ENCODE data around the gene CES4A. TPM values are rescaled to one million over a fixed set of nuclear protein-coding genes. Genes with fewer than 3 reads are reported as not detected.
"Not testable (repeated sequence)": the region's sequence is repeated elsewhere in the genome, so short reads cannot be mapped to it uniquely, and the experiment has no call there.

CES4A gene
- total RNA-seq, 1 donor from 2014 or later: 15.4 TPM

DNA sequence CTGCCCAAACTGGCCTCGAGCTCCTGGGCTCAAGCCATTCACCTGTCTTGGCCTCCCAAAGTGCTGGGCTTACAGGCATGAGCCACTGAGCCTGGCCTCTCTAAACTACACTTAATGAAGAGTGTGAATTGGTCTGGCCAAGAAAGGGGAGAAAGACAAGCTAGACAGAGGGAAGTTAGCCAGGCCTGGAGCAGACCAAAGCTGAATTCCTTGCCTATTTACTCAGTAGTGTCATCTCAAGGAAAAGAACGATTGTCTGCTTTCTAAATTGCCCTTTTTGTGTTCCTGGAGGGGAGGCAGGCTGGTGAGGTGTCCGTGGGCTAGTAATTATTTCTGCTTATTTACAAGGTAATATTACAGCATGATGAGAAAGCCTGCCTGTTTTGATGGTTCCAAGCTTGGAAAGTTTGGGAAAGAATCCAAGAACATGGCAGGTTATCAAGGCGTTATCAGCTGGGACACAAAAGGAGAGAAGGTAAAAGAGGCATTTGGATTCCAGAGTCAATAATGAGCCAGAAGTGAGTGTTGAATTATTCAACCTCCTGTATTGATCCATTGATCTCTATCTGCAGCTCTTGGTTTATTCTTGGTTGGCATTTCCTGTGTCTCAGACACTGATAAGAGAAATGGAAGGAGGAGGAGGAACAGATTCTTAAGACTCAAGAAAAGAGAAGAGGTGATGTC, 34.3 kb downstream of the CES4A start:
- no peak for DNase-seq

GRCh38 chr16:67023689-67024088, 35.3 kb downstream of the CES4A start:
- DNase-seq: no peak

GRCh38 chr16:67024384-67025209, 36.2 kb downstream of the CES4A start:
- no peak for DNase-seq

DNA sequence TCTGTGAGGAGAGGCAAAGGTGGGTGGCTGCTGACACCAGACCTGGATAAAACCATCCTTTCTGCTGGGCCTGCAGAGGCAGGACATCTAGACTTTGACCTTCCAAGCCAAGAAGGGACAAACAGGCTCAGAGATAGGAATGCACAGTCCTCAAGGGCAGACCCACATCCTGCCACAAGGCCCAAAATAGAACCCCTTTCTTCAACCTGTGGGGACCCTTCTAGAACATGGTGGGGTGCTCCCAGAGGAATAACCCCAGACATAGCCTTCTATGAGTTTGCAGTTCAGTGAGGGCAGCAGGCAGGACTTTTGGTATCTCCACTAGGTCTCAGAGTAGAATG, 36.8 kb downstream of the CES4A start:
- DNase-seq: no peak

DNA sequence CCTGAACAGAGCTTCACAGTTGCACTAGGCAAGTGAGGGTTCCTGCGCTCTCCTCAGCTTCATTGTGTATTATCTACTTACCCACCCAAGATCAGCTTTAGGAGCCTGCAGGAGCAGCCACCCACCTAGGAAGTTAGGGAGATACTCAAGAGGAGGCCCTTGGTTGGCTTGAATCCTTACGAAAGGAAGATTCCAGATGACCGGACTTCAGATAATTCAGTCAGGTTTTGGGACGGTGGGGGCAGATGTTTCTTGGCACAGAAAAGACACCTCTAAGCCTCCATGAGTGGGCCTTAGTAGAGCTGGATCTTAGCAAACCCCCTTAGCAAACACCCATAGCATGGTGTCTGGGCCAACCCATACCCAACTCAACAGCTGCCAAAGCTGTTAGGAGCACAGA, 38.2 kb downstream of the CES4A start:
- DNase-seq: no peak

- DNase-seq: no peak
Observed at GRCh38 chr16:67027046-67027445, 38.7 kb downstream of the CES4A start.

DNA sequence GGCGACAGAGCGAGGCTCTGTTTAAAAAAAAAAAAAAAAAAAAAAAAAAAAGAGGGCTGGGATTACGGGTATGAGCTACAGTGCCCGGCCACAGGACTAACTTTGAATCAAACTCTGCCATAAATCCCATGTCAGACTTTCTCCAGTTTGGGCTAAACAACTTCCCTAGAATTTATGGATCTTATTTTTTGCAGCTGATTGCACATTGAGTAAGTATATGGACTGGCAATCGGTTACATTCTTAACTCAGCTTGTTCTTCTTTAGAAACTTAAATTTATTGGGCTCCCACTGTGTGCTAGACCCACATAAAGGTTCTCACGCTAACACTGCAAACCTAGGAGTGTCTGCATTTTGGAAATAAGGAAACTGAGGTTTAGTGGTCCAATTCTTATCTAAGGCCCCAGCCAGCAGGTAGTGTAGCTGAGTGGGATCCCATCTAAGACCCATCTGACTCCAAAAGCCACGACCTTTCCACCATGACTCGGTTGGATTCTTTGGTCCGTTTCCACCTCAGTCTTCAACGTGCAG, 39.8 kb downstream of the CES4A start:
- no peak for DNase-seq

- DNase-seq: peak; percentile 83
Observed at GRCh38 chr16:67028696-67029253, 40.4 kb downstream of the CES4A start, which contains the start of gene CBFB. Gene CBFB (plus strand): TSS chr16:67029149. CDS start chr16:67029408, 259 bp downstream.

GRCh38 chr16:67029254-67030096, 41.1 kb downstream of the CES4A start:
- peak; percentile 22 for DNase-seq

DNA sequence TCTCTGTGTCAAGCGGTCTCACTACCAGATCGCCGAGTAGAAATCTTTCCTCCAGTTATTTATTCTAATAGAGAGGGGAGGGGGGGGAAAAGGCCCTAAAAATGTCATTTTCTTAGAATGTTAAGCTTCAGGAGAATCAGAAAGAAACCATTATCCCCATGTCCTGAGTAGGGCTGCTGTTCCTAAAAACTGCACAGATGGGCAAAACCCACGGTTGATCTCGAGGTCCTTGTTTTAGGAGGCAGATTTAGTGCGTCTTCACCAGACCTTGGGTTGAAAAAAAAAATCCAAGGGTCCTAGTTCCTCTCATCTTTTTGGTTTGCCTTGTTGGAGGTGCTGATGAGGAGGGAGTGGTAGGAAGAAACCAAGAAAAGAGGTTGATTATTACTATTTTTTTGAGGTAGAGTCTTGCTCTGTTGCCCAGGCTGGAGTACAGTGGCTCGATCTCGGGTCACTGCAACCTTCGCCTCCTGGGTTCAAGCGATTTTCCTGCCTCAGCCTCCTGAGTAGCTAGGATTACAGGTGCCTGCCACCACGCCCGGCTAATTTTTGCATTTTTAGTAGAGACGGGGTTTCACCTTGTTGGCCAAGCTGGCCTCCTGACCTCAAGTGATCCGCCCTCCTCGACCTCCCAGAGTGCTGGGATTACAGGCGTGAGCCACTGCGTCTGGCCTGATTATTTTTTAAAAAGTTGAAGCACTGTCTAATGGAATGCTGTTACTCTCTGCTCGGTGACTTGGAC, 42.0 kb downstream of the CES4A start:
- DNase-seq: no peak

GRCh38 chr16:67034487-67034886, 46.1 kb downstream of the CES4A start:
- no peak for DNase-seq

- no peak for DNase-seq
Observed at GRCh38 chr16:67035364-67035763, 47.0 kb downstream of the CES4A start.

- DNase-seq: no peak
Observed at GRCh38 chr16:67036323-67036741, 47.9 kb downstream of the CES4A start.

- DNase-seq: no peak
Observed at GRCh38 chr16:67039260-67040020, 51.1 kb downstream of the CES4A start.

DNA sequence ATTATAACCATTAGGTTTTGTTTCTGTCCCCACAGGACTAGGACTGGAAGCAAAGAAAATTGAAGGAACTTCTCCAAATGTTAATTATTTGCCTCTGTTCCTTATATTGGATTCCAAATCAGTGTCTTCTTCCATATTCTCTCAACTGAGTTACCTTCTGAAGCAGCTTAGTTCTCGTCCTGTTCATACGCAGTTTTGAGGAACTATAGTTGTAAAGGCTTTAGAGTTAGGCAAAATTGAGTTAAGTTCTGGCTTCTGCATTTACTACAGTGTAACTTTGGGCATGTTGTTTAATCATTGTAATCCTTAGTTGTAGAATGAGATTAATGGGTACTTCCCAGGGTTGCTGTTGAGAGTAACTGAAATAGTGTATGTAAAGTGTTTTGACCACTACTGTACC, 51.8 kb downstream of the CES4A start:
- no peak for DNase-seq

GRCh38 chr16:67040906-67041305, 52.5 kb downstream of the CES4A start:
- no peak for DNase-seq

- DNase-seq: not testable (repeated sequence)
Observed at GRCh38 chr16:67041520-67041919, 53.1 kb downstream of the CES4A start.

DNA sequence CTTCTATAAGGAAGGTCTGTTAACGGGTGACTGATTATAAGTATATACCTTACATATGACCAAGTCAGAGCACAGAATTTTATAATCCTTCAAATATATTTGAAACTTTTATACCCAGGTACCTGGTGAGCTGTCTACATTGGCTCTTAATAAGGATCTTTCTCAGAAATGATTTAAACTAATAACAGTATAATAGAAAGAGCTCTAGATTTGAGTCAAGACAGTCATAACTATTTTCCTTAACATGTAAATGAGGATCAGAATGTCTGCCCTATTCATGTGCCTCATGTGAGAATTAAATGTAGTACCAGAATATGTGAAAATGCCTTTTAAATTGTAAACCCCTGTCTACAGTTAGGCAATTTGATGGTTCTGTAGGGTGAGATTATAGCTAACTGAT, 55.0 kb downstream of the CES4A start:
- no peak for DNase-seq

- DNase-seq: no peak
Observed at GRCh38 chr16:67050796-67051195, 62.4 kb downstream of the CES4A start.

DNA sequence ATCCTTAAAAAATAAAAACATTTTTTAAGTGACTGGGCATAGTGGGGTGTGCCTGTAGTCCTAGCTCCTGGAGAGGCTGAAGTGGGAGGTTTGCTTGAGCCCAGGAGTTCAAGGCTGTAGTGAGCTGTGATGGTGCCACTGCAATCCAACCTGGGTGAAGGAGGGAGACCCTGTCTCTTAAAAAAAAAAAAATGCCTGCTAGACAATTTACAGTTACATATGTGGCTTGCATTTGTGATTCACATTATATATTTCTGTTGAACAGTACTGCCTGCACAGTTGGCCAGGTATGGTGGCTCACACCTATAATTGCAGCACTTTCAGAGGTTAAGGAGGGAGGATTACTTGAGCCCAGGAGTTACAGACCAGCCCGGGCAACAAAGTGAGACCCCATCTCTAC, 64.0 kb downstream of the CES4A start:
- no peak for DNase-seq
